Osteoblast (primary cell): ENCODE data around the gene RHNO1. TPM values are rescaled to one million over a fixed set of nuclear protein-coding genes. Genes with fewer than 3 reads are reported as not detected.

Experiments
- DNase-seq: peaks from one replicate; pipeline ENCODE4 v3.0.0; 2011; ENCODE audit warnings: low spot score, mixed read lengths; ENCODE audit not compliant: insufficient read length; ENCODE audit errors: missing footprints
- H2AFZ ChIP-seq: 2 replicates; pipeline ENCODE4 v1.6.0; 2011; ENCODE audit warnings: mild to moderate bottlenecking, low read length
- H3K27ac ChIP-seq: 2 replicates; pipeline ENCODE4 v1.5.1; 2011; ENCODE audit warnings: mild to moderate bottlenecking, low read depth, low read length, moderate library complexity
- H3K27me3 ChIP-seq: 2 replicates; pipeline ENCODE4 v1.6.0; 2012; ENCODE audit warnings: mild to moderate bottlenecking, control low read depth, inconsistent platforms, low read length, moderate library complexity; ENCODE audit not compliant: insufficient read depth
- H3K36me3 ChIP-seq: 2 replicates; pipeline ENCODE4 v1.5.1; 2011; ENCODE audit warnings: mild to moderate bottlenecking, low read length, control low read depth, moderate library complexity; ENCODE audit not compliant: insufficient read depth
- H3K4me1 ChIP-seq: 2 replicates; pipeline ENCODE4 v1.5.1; 2011; ENCODE audit warnings: mild to moderate bottlenecking, low read length, control low read depth, moderate library complexity; ENCODE audit not compliant: insufficient read depth
- H3K4me2 ChIP-seq: 2 replicates; pipeline ENCODE4 v1.6.0; 2011; ENCODE audit warnings: mild to moderate bottlenecking, low read length; ENCODE audit not compliant: insufficient read depth
- H3K4me3 ChIP-seq: fragments of 200-600 bp; sonication (generic); 3 replicates; pipeline ENCODE4 v1.5.1; 2012; ENCODE audit warnings: mild to moderate bottlenecking, low read length, inconsistent platforms; ENCODE audit not compliant: insufficient read depth
- H3K79me2 ChIP-seq: 2 replicates; pipeline ENCODE4 v1.6.0; 2012; ENCODE audit warnings: mild to moderate bottlenecking, low read length, control low read depth, inconsistent platforms; ENCODE audit not compliant: insufficient read depth
- H3K9me3 ChIP-seq: 2 replicates; pipeline ENCODE4 v1.5.1; 2011; ENCODE audit warnings: low read depth, low read length, control low read depth
- H4K20me1 ChIP-seq: 2 replicates; pipeline ENCODE4 v1.6.0; 2012; ENCODE audit warnings: mild to moderate bottlenecking, low read length, control low read depth; ENCODE audit not compliant: insufficient read depth
- CTCF ChIP-seq: IDR thresholded peaks from 2 replicates; pipeline ENCODE4 v1.5.1; 2011; ENCODE audit warnings: mild to moderate bottlenecking, low read depth, low read length, moderate library complexity; ENCODE audit errors: extremely low read depth
- total RNA-seq: library from RNA; depleted of rRNA; stranded (reverse); fragments of >200 nt; gene quantifications from 2 replicates; pipeline ENCODE4 v1.2.3, GENCODE V29; 2012

Gene RHNO1
- total RNA-seq, 1 donor: 28.6 TPM

- Histone ChIP-seq H3K36me3 (peaks cover 5% of the 10 kb centered on the region), H3K27ac (no peak overlapping the region), H3K4me1 (no peaks in the 10 kb centered on the region), H3K27me3 (no peaks in the 10 kb centered on the region), H2AFZ (no peak overlapping the region), H3K9me3 (no peaks in the 10 kb centered on the region), H3K4me3 (no peak overlapping the region), H3K4me2 (no peak overlapping the region), H3K79me2 (no peaks in the 10 kb centered on the region), H4K20me1 (no peaks in the 10 kb centered on the region)
- DNase-seq: no peak
- no peak for TF ChIP-seq CTCF
Observed at GRCh38 chr12:2855546-2855945, 21.5 kb upstream of the RHNO1 start.

GRCh38 chr12:2856051-2856450, 21.0 kb upstream of the RHNO1 start:
- H3K79me2 ChIP-seq: no peaks in the 10 kb centered on the region
- H3K36me3 ChIP-seq: peaks cover 5% of the 10 kb centered on the region
- H3K27ac ChIP-seq: no peak overlapping the region
- H4K20me1 ChIP-seq: no peaks in the 10 kb centered on the region
- no peak overlapping the region for H3K4me2 ChIP-seq
- H2AFZ ChIP-seq: no peak overlapping the region
- no peaks in the 10 kb centered on the region for H3K4me1 ChIP-seq
- H3K27me3 ChIP-seq: no peaks in the 10 kb centered on the region
- no peak for DNase-seq
- H3K9me3 ChIP-seq: no peaks in the 10 kb centered on the region
- no peak for TF ChIP-seq CTCF
- no peak overlapping the region for H3K4me3 ChIP-seq

- H3K4me2 ChIP-seq: no peak within 1 kb of the TSS
- H3K27ac ChIP-seq: no peak within 1 kb of the TSS
- DNase-seq: no peak
- H3K4me1 ChIP-seq: no peaks in the 10 kb centered on the region
- peaks cover 5% of the 10 kb centered on the region for H3K36me3 ChIP-seq
- no peaks in the 10 kb centered on the region for H3K27me3 ChIP-seq
- no peaks in the 10 kb centered on the region for H4K20me1 ChIP-seq
- H3K4me3 ChIP-seq: no peak within 1 kb of the TSS
- H3K79me2 ChIP-seq: no peaks in the 10 kb centered on the region
- H2AFZ ChIP-seq: no peak within 1 kb of the TSS
- TF ChIP-seq CTCF: no peak
- no peaks in the 10 kb centered on the region for H3K9me3 ChIP-seq
Observed at GRCh38 chr12:2857021-2857431, 20.0 kb upstream of the RHNO1 start, which contains the start of gene TEX52. TSS of gene TEX52 (minus strand) at chr12:2857039. CDS start at chr12:2857026, 13 bp downstream.

GRCh38 chr12:2857576-2857975, 19.4 kb upstream of the RHNO1 start:
- H3K79me2 ChIP-seq: no peaks in the 10 kb centered on the region
- H4K20me1 ChIP-seq: no peaks in the 10 kb centered on the region
- no peak for DNase-seq
- no peaks in the 10 kb centered on the region for H3K4me1 ChIP-seq
- no peak for TF ChIP-seq CTCF
- no peak overlapping the region for H3K4me3 ChIP-seq
- H3K27me3 ChIP-seq: no peaks in the 10 kb centered on the region
- H3K27ac ChIP-seq: no peak overlapping the region
- no peaks in the 10 kb centered on the region for H3K9me3 ChIP-seq
- H3K36me3 ChIP-seq: peaks cover 5% of the 10 kb centered on the region
- no peak overlapping the region for H3K4me2 ChIP-seq
- no peak overlapping the region for H2AFZ ChIP-seq
